CD4-positive, alpha-beta memory T cell (primary cell): ENCODE results near the gene RFX5. TPM values are rescaled to one million over a fixed set of nuclear protein-coding genes. Genes with fewer than 3 reads are reported as not detected.
"Not testable (repeated sequence)": the region's sequence is repeated elsewhere in the genome, so short reads cannot be mapped to it uniquely, and the experiment has no call there.

Source experiments
- CTCF ChIA-PET: fragments of 350-600 bp; sonication (Branson Sonifier 250); formaldehyde crosslinking; loops from one replicate; lab custom pipeline; 2021; ENCODE audit warnings: inconsistent platforms; ENCODE audit not compliant: partially characterized antibody; lab: Charles Lee
- POLR2A ChIA-PET: fragments of 350-600 bp; sonication (Branson Sonifier 250); formaldehyde crosslinking; loops from one replicate; lab custom pipeline; 2021; ENCODE audit not compliant: partially characterized antibody; lab: Charles Lee
- DNase-seq, 5 donors: peaks; one replicate each; pipeline versions ENCODE4 v3.0.0 to v3.0.0-alpha.2; 2020 to 2022; ENCODE audit warnings: mixed read lengths in 1 of 5
- H3K27ac ChIP-seq: one replicate; pipeline ENCODE4 v1.7.0; 2013; ENCODE audit warnings: low read depth, low read length
- H3K27me3 ChIP-seq: 2 replicates; pipeline ENCODE4 v1.7.0; 2013; ENCODE audit warnings: mild to moderate bottlenecking, low read length, moderate library complexity; ENCODE audit not compliant: insufficient read depth
- H3K36me3 ChIP-seq: 2 replicates; pipeline ENCODE4 v1.7.0; 2013; ENCODE audit warnings: mild to moderate bottlenecking, low read length, moderate library complexity; ENCODE audit not compliant: insufficient read depth
- H3K4me1 ChIP-seq: 2 replicates; pipeline ENCODE4 v1.7.0; 2013; ENCODE audit warnings: mild to moderate bottlenecking, low read length, moderate library complexity; ENCODE audit not compliant: insufficient read depth
- H3K4me3 ChIP-seq, 2 donors: one replicate each; pipeline ENCODE4 v1.7.0; 2013; ENCODE audit warnings: low read length in 2 of 2, mild to moderate bottlenecking in 1 of 2
- H3K9me3 ChIP-seq, 2 donors: one replicate each; pipeline ENCODE4 v1.7.0; 2013; ENCODE audit warnings: low read length in 2 of 2, control low read depth in 1 of 2; ENCODE audit not compliant: control insufficient read depth in 1 of 2
- H3K27ac Mint-ChIP-seq, 7 donors: one replicate each; pipeline ENCODE4 v1.8.0; 2020 to 2021; ENCODE audit warnings: mixed read lengths in 7 of 7, mild to moderate bottlenecking in 6 of 7, inconsistent platforms in 3 of 7, moderate library complexity in 3 of 7
- H3K27me3 Mint-ChIP-seq, 2 donors: one replicate each; pipeline ENCODE4 v1.8.0; 2020 to 2021; ENCODE audit warnings: mixed read lengths in 2 of 2
- H3K36me3 Mint-ChIP-seq, 2 donors: one replicate each; pipeline ENCODE4 v1.8.0; 2020 to 2021; ENCODE audit warnings: mixed read lengths in 2 of 2, inconsistent platforms in 1 of 2, mild to moderate bottlenecking in 1 of 2
- H3K4me1 Mint-ChIP-seq, 4 donors: one replicate each; pipeline ENCODE4 v1.8.0; 2020 to 2021; ENCODE audit warnings: mixed read lengths in 4 of 4, mild to moderate bottlenecking in 1 of 4
- H3K4me3 Mint-ChIP-seq, 8 donors: one replicate each; pipeline ENCODE4 v1.8.0; 2020 to 2021; ENCODE audit warnings: mixed read lengths in 8 of 8, mild to moderate bottlenecking in 7 of 8, moderate library complexity in 6 of 8, inconsistent platforms in 3 of 8
- H3K9me3 Mint-ChIP-seq, 8 donors: one replicate each; pipeline ENCODE4 v1.8.0; 2020 to 2021; ENCODE audit warnings: mixed read lengths in 8 of 8, mild to moderate bottlenecking in 5 of 8, inconsistent platforms in 3 of 8, moderate library complexity in 1 of 8
- intact Hi-C: fragments of 100-400 bp; cut with micrococcal nuclease; formaldehyde crosslinking; loops from one replicate; pipeline ENCODE4 v1.15.1; 2023
- polyA plus RNA-seq, 2 donors: library from polyadenylated mRNA; unstranded; fragments of 300-500 nt; fragmentation: Illumina TruSeq; gene quantifications; one replicate each; pipeline ENCODE4 v1.2.3, GENCODE V29; 2021
- total RNA-seq, 2 experiments: library from RNA; stranded (reverse); gene quantifications; one replicate each; pipeline ENCODE4 v1.2.3, GENCODE V29; 2021

The RFX5 gene
- total and polyA plus RNA-seq, 4 experiments from 2014 or later, result 32.1 to 64.3 (median 44.9) TPM

- peaks cover 0 to 3% of the 10 kb centered on the region in 2 donors for H3K36me3 Mint-ChIP-seq
- Histone ChIP-seq H3K4me3 (no peak overlapping the region), H3K36me3 (no peaks in the 10 kb centered on the region), H3K27ac (no peak overlapping the region), H3K9me3 (no peaks in the 10 kb centered on the region), H3K27me3 (no peaks in the 10 kb centered on the region), H3K4me1 (no peaks in the 10 kb centered on the region)
- no peaks in the 10 kb centered on the region for H3K27me3 Mint-ChIP-seq
- ChIA-PET POLR2A (no interaction called here), CTCF (interaction anchor here (0.9 to 1.1 kb wide), 2 partner anchors 16 to 17 kb away, joined by 3 to 4 read pairs; no protein-coding TSS in a partner anchor)
- intact Hi-C loops, result no loop called here
- H3K27ac Mint-ChIP-seq, result peak overlapping the region in 2 of 7 donors; percentile 3 to 38
- no peak for DNase-seq
- no peak overlapping the region for H3K4me3 Mint-ChIP-seq
- peaks cover 0 to 6% (median 0%) of the 10 kb centered on the region in 8 donors for H3K9me3 Mint-ChIP-seq
- no peaks in the 10 kb centered on the region for H3K4me1 Mint-ChIP-seq
Observed at GRCh38 chr1:151356696-151357095, 9.6 kb upstream of the RFX5 start.

GRCh38 chr1:151352021-151352718, 5.1 kb upstream of the RFX5 start:
- intact Hi-C loops, result no loop called here
- Mint-ChIP-seq H3K4me3 (no peak overlapping the region), H3K9me3 (peaks cover 0 to 6% (median 0%) of the 10 kb centered on the region in 8 donors), H3K27me3 (no peaks in the 10 kb centered on the region), H3K27ac (peak overlapping the region in 1 of 7 donors; percentile 25), H3K36me3 (peaks cover 0 to 3% of the 10 kb centered on the region in 2 donors), H3K4me1 (peaks cover 6 to 11% (median 11%) of the 10 kb centered on the region in 4 donors)
- H3K27ac ChIP-seq, result no peak overlapping the region
- POLR2A ChIA-PET, result no interaction called here
- no peaks in the 10 kb centered on the region for H3K9me3 ChIP-seq
- no peak for DNase-seq
- peaks cover 9% of the 10 kb centered on the region for H3K4me1 ChIP-seq
- no peak overlapping the region for H3K4me3 ChIP-seq
- no peaks in the 10 kb centered on the region for H3K27me3 ChIP-seq
- CTCF ChIA-PET, result interaction anchor here (1.2 to 1.5 kb wide), 2 partner anchors 19 to 27 kb away, joined by 3 to 4 read pairs; no protein-coding TSS in a partner anchor
- H3K36me3 ChIP-seq, result no peaks in the 10 kb centered on the region

GRCh38 chr1:151350323-151350722, 3.3 kb upstream of the RFX5 start:
- H3K9me3 Mint-ChIP-seq, H3K27me3 ChIP-seq, H3K27ac ChIP-seq, H3K27me3 Mint-ChIP-seq, POLR2A ChIA-PET, intact Hi-C loops, H3K36me3 ChIP-seq, H3K9me3 ChIP-seq, DNase-seq, H3K4me3 Mint-ChIP-seq, H3K4me3 ChIP-seq: not testable (repeated sequence)
- peaks cover 3 to 18% of the 10 kb centered on the region in 2 donors for H3K36me3 Mint-ChIP-seq
- H3K4me1 ChIP-seq, result peaks cover 21% of the 10 kb centered on the region
- peaks cover 17 to 28% (median 25%) of the 10 kb centered on the region in 4 donors for H3K4me1 Mint-ChIP-seq
- CTCF ChIA-PET, result interaction anchor here (0.6 to 2.0 kb wide), 4 partner anchors 10 to 97 kb away, joined by 3 to 7 read pairs (median 4); partner anchors contain the start of gene PSMD4
- peak overlapping the region in 1 of 7 donors; percentile 1 for H3K27ac Mint-ChIP-seq

- no peaks in the 10 kb centered on the region for H3K27me3 Mint-ChIP-seq
- Histone ChIP-seq H3K27me3 (no peaks in the 10 kb centered on the region), H3K9me3 (no peaks in the 10 kb centered on the region), H3K4me3 (peak overlapping the region; percentile 59 to 71), H3K27ac (peak overlapping the region; percentile 97), H3K36me3 (peaks cover 25% of the 10 kb centered on the region), H3K4me1 (peaks cover 28% of the 10 kb centered on the region)
- peaks cover 0 to 6% (median 0%) of the 10 kb centered on the region in 8 donors for H3K9me3 Mint-ChIP-seq
- DNase-seq, result no peak
- peak overlapping the region; percentile 90 to 98 (median 94) for H3K4me3 Mint-ChIP-seq
- H3K27ac Mint-ChIP-seq, result peak overlapping the region; percentile 96 to 100 (median 98)
- H3K36me3 Mint-ChIP-seq, result peaks cover 17 to 40% of the 10 kb centered on the region in 2 donors
- peaks cover 22 to 41% (median 31%) of the 10 kb centered on the region in 4 donors for H3K4me1 Mint-ChIP-seq
- CTCF ChIA-PET, result no interaction called here
- POLR2A ChIA-PET, result interaction anchor here (0.5 to 2.2 kb wide), 6 partner anchors 11 to 158 kb away, joined by 3 to 23 read pairs (median 4); partner anchors contain the start of genes PI4KB, PSMB4 and VPS72
- intact Hi-C loops, result loop anchor here (1.0 to 10.0 kb wide), 7 partner anchors 20 to 273 kb away; partner anchors contain the start of genes GABPB2, PI4KB, PIP5K1A and PSMB4
Observed at GRCh38 chr1:151347523-151348246, 633 bp upstream of the RFX5 start.

GRCh38 chr1:151346082-151346768, 827 bp downstream of the RFX5 start:
- intact Hi-C loops, result loop anchor here (2.0 to 10.0 kb wide), 3 partner anchors 91 to 271 kb away; partner anchors contain the start of genes GABPB2, PIP5K1A and PSMD4
- peaks cover 22 to 41% (median 31%) of the 10 kb centered on the region in 4 donors for H3K4me1 Mint-ChIP-seq
- peak overlapping the region; percentile 97 for H3K27ac ChIP-seq
- H3K4me3 ChIP-seq, result peak overlapping the region; percentile 59 to 71
- H3K27ac Mint-ChIP-seq, result peak overlapping the region; percentile 96 to 100 (median 98)
- H3K4me3 Mint-ChIP-seq, result peak overlapping the region; percentile 90 to 98 (median 94)
- H3K27me3 Mint-ChIP-seq, result no peaks in the 10 kb centered on the region
- no peaks in the 10 kb centered on the region for H3K9me3 ChIP-seq
- no peak for DNase-seq
- H3K9me3 Mint-ChIP-seq, result peaks cover 0 to 5% (median 0%) of the 10 kb centered on the region in 8 donors
- peaks cover 21 to 47% of the 10 kb centered on the region in 2 donors for H3K36me3 Mint-ChIP-seq
- ChIA-PET CTCF (interaction anchor here (10.9 kb wide), 1 partner anchor 45 kb away, joined by 247 read pairs; no protein-coding TSS in a partner anchor), POLR2A (interaction anchor here (0.6 to 2.2 kb wide), 6 partner anchors 19 to 156 kb away, joined by 3 to 23 read pairs (median 4); partner anchors contain the start of genes PI4KB, PSMB4 and VPS72)
- H3K27me3 ChIP-seq, result no peaks in the 10 kb centered on the region
- peaks cover 29% of the 10 kb centered on the region for H3K4me1 ChIP-seq
- H3K36me3 ChIP-seq, result peaks cover 26% of the 10 kb centered on the region

- peaks cover 0 to 4% (median 0%) of the 10 kb centered on the region in 8 donors for H3K9me3 Mint-ChIP-seq
- H3K27me3 ChIP-seq, result no peaks in the 10 kb centered on the region
- DNase-seq, result no peak
- no peak overlapping the region for H3K4me3 ChIP-seq
- H3K27ac Mint-ChIP-seq, result peak overlapping the region; percentile 32 to 97 (median 81)
- peak overlapping the region in 1 of 8 donors; percentile 42 for H3K4me3 Mint-ChIP-seq
- no peaks in the 10 kb centered on the region for H3K27me3 Mint-ChIP-seq
- no peaks in the 10 kb centered on the region for H3K9me3 ChIP-seq
- H3K27ac ChIP-seq, result no peak overlapping the region
- peaks cover 26% of the 10 kb centered on the region for H3K36me3 ChIP-seq
- peaks cover 28 to 51% (median 37%) of the 10 kb centered on the region in 4 donors for H3K4me1 Mint-ChIP-seq
- intact Hi-C loops, result loop anchor here (10.0 kb wide), 1 partner anchor 269 kb away; the partner anchor contains the start of gene GABPB2
- ChIA-PET POLR2A (interaction anchor here (0.8 to 2.5 kb wide), 4 partner anchors 17 to 62 kb away, joined by 3 to 7 read pairs (median 4); partner anchors contain the start of genes PI4KB and ZNF687), CTCF (interaction anchor here (1.1 to 10.9 kb wide), 4 partner anchors 8 to 61 kb away, joined by 3 to 247 read pairs (median 6); no protein-coding TSS in a partner anchor)
- H3K4me1 ChIP-seq, result peaks cover 36% of the 10 kb centered on the region
- peaks cover 25 to 49% of the 10 kb centered on the region in 2 donors for H3K36me3 Mint-ChIP-seq
Observed at GRCh38 chr1:151344291-151344690, 2.8 kb downstream of the RFX5 start.
